D341Med (cell line): ENCODE data around the gene HYOU1.
A peak's percentile ranks its signal among the peaks of the same experiment; 100 is the strongest.
"Not testable (repeated sequence)": the region's sequence is repeated elsewhere in the genome, so short reads cannot be mapped to it uniquely, and the experiment has no call there.

Experiments
- DNase-seq: peaks from one replicate; pipeline ENCODE4 v3.0.0; 2012; ENCODE audit warnings: low spot score

The HYOU1 gene

DNA sequence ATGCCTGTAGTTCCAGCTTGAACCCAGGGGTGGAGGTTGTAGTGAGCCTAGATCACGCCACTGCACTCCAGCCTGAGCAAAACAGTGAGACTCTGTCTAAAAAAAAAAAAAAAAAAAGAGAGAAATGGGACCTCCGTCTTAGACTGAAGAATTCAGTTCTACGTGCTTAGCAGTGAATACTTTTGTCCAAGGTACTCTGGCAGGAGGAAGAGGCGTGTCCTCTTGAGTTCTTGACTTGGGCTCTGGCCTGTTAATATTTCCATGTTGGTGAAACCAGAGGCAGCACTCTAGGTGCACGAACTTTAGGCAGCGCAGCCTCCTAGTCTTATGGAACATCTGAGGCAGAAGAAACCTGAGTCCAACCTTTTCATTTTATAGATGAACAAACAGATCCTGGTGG is 30.1 kb upstream of the HYOU1 start:
- DNase-seq: no peak

DNA sequence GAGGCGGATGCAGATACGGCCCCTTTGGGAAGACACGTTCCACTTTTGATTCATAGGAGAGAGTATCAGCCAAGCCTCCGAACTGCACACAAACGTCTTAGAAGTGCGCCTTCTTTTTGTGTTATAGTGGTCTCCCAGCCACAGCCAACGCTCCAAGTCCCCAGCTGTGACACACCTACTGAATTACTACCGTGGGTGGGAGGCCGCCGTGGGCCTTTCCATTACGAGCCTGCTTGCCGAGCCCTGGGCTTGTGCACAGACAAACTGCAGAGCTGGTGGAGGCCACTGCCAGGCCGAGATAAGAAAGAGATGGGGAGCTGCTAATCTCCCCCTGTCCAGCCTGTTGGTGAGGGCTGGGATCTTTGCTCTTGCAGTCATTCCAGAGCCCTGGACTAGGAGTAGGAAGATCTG is 28.4 kb upstream of the HYOU1 start:
- DNase-seq: peak; percentile 37

DNA sequence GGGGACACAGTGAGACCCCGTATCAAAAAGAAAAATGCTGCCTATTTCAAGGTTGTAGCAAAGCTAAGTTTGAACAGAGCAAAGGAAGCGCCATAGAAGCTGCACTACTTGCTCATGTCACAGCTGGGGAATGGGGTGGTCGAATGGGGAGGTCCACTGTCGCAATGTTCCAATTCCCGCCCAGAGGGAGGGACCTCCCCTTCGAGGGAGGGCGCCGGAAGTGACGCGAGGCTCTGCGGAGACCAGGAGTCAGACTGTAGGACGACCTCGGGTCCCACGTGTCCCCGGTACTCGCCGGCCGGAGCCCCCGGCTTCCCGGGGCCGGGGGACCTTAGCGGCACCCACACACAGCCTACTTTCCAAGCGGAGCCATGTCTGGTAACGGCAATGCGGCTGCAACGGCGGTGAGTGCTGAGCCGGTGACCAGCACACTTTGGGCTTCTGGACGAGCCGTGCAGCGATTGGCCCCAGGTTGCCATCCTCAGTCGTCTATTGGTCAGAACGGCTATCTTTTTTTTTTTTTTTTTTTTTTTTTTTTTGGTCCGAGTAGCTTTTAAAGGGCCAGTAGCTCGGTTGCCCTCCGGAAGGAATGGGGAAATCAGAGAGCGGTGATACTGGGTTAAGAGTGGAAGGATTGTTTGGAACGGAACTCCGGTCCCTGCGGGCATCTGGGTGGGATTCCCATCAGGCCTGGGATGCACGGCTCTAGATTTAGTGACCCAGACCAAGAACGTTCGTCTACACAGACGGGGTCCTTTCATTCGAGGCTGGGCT is 27.8 kb upstream of the HYOU1 start, which contains the start of gene HMBS:
Gene HMBS (plus strand): TSS at position 219 of the 774 bp plus-strand sequence. CDS start 153 bp downstream, at position 372.
- peak; percentile 93 for DNase-seq

- DNase-seq: no peak
Measured at GRCh38 chr11:119081682-119082260, 24.8 kb upstream of the HYOU1 start.

GRCh38 chr11:119078675-119079420 is 21.8 kb upstream of the HYOU1 start:
- no peak for DNase-seq

GRCh38 chr11:119077839-119078238 is 20.8 kb upstream of the HYOU1 start:
- DNase-seq: no peak

DNA sequence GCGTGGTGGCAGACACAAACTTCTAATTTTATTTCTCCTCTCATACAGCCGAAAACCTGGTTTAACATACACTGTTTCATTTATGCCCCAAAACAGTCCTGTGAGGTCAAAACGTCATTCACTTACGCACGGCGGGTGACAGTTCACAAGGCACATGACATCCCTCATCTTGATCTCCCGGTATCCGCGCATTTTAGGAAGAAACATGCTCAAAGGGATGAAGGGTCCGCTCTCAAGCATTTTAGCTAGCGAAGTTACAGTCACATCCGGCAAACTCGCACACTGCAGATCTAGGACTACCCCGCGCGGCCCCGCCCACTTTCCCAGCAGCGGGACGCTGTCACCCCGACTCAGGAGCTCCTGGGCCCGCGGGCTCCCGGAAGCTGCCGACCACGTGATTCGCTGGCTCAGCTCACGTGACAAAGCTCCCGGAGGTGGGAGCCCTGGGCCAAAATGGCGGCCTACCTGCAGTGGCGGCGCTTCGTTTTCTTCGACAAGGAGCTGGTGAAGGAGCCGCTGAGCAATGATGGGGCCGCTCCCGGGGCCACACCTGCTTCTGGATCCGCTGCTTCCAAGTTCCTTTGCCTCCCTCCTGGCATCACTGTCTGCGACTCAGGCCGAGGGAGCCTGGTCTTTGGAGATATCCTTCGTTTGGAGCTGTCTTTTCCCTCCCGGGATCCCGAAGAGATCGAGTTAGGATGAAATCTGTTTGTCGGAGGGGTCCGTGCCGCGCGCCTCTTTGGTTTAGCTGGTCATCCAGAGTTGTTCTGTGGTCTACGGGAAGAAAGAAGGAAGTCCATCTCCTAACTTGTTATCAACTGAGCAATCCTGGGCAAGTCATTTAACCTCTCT is 10.6 kb upstream of the HYOU1 start, which contains the start of gene VPS11:
Gene VPS11 (plus strand): TSS at position 448 of the 852 bp plus-strand sequence. CDS start 6 bp downstream, at position 454.
- DNase-seq: peak; percentile 98

DNA sequence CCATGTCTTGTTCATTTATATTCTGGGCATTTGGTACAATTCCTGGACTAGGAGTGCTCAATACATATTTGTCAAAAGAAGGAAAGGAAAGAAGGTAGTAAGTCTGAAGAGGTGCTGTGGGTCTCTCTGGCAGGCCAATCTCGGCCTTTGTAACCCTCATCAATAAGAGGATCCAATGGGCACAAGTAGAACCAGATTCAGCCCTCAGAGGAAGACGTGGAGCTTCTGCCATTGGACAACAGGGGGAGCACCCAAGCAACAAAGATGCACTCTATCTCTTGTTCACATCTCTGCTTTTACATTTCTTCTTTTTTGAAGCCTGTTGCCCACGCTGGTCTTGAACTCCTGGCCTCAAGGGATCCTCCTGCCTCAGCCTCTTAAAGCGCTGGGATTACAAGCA is 8.4 kb upstream of the HYOU1 start:
- peak; percentile 50 for DNase-seq

- no peak for DNase-seq
Measured at GRCh38 chr11:119062779-119063178, 5.8 kb upstream of the HYOU1 start.

- no peak for DNase-seq
Measured at GRCh38 chr11:119061256-119061655, 4.3 kb upstream of the HYOU1 start.

DNA sequence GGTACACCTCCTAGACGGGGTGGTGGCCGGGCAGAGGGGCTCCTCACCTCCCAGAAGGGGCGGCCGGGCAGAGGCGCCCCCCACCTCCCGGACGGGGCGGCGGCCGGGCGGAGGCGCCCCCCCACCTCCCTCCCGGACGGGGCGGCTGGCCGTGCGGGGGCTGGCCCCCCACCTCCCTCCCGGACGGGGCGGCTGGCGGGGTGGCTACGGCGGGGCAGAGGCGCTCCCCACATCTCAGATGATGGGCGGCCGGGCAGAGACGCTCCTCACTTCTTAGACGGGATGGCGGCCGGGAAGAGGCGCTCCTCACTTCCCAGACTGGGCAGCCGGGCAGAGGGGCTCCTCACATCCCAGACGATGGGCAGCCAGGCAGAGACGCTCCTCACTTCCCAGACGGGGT is 2.1 kb upstream of the HYOU1 start:
- DNase-seq: not testable (repeated sequence)

DNA sequence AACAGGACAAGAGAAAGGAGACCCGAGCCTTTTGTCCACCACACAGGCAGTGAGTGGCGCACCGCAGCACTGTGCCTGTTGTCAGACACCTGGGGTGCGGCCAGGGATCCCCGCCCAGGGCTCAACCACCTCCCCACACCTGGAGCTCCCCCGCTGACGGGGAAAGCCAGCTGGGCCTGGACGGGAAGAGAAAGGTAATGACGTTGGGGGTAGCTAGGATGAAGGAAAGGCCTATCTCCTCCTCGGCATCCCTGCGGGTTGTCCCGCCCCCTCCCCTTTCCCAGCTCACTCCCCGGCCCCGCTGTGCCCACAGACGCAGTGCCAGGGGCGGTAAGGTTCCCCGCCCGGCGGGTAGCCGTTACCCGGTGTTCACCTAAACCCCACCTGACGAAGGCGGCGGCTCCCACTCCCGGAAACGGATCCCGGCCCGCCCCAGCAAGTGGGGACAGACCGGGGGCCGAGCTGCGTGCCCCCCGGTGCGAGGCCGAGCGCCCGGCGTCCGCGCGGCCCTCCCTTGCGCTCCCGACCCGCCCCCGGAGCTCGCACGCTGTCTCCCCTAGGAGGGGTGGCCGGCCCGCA is 495 bp downstream of the HYOU1 start:
- DNase-seq: no peak

GRCh38 chr11:119055901-119056300 is 1.1 kb downstream of the HYOU1 start:
- DNase-seq: peak; percentile 57

DNA sequence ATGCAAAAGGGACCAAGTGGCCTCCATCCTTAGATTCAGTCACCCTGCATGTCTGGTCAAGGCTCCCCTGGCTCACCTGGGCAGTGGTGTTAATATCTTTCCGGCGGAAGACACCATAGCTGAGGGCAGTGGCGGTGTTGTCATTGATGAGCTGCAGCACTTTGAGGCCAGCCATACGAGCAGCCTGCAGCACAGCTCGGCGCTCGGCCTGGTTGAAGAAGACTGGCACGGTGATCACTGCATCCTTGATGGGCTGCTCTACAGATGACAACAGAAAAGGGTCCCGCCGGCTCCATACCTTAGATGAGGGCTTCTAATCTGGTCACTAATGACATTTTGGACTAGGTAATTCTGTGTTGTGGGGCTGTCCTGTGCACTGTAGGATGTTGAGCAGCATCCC is 2.6 kb downstream of the HYOU1 start:
- DNase-seq: no peak

GRCh38 chr11:119052163-119052814 is 4.7 kb downstream of the HYOU1 start:
- DNase-seq: no peak

- DNase-seq: no peak
Measured at GRCh38 chr11:119051440-119052162, 5.4 kb downstream of the HYOU1 start.

DNA sequence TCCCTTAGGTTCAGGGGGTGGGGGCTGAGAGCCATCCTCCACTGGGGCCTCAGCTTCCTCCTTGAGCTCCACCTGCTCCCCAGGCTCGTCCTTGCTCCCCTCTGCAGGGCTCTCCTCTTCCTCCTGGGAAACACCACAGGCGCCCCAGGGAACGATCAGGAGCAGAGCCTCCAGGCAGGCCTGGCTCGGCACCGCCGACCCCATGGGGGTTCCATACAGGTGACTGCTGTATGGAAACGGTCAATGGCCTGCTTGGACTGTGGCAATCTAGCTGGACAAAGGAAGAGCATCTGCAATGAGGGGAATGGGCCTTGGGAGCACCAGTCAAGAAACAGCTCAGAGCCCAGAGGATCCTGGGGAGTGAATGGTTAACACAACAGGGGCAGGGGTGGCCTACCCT is 7.9 kb downstream of the HYOU1 start:
- no peak for DNase-seq

GRCh38 chr11:119048644-119049043 is 8.4 kb downstream of the HYOU1 start:
- no peak for DNase-seq

GRCh38 chr11:119047205-119047604 is 9.8 kb downstream of the HYOU1 start:
- DNase-seq: no peak

DNA sequence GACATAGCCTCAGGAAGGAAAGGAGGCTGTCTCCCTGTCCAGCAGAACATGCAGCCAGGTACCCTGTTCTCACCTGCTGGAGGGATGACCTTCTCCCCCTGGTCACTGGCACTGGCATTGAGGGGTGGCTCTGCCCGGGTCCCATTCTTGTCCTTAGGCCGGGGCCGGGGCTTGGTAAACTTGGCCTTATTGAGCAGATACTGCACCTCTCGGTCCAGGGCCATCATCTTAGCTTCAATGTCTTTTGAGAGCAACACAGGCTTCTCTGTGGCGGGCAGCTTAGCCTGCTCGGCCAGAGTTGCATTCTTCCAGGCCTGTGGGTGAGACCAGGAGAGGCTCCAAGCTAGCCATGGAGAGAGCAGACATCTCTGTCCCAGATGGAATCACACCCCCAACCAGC is 10.5 kb downstream of the HYOU1 start:
- no peak for DNase-seq
